Head of caudate nucleus (tissue), 42 donors: ENCODE measurements around the gene PPFIBP2.
A peak's percentile ranks its signal among the peaks of the same experiment; 100 is the strongest.

Experiments used
- DNase-seq, 42 donors: peaks; one replicate each; pipeline versions ENCODE4 v3.0.0 to v3.0.0-alpha.2; 2020 to 2021; ENCODE audit warnings: mixed read lengths in 7 of 42
- intact Hi-C: fragments of 100-400 bp; cut with DNase I; formaldehyde crosslinking; loops from one replicate; pipeline ENCODE4 v1.15.0; 2022

Gene PPFIBP2

GRCh38 chr11:7586376-7586775 is 72.6 kb downstream of the PPFIBP2 start:
- intact Hi-C loops = no loop called here
- DNase-seq = no peak

- peak in 3 of 42 donors; percentile 49 to 75 (median 51) for DNase-seq
- intact Hi-C loops = no loop called here
Observed at GRCh38 chr11:7587712-7588111, 73.9 kb downstream of the PPFIBP2 start.

GRCh38 chr11:7589861-7590260 is 76.1 kb downstream of the PPFIBP2 start:
- intact Hi-C loops = no loop called here
- DNase-seq = no peak

GRCh38 chr11:7590529-7590928 is 76.7 kb downstream of the PPFIBP2 start:
- no peak for DNase-seq
- intact Hi-C loops = no loop called here

DNA sequence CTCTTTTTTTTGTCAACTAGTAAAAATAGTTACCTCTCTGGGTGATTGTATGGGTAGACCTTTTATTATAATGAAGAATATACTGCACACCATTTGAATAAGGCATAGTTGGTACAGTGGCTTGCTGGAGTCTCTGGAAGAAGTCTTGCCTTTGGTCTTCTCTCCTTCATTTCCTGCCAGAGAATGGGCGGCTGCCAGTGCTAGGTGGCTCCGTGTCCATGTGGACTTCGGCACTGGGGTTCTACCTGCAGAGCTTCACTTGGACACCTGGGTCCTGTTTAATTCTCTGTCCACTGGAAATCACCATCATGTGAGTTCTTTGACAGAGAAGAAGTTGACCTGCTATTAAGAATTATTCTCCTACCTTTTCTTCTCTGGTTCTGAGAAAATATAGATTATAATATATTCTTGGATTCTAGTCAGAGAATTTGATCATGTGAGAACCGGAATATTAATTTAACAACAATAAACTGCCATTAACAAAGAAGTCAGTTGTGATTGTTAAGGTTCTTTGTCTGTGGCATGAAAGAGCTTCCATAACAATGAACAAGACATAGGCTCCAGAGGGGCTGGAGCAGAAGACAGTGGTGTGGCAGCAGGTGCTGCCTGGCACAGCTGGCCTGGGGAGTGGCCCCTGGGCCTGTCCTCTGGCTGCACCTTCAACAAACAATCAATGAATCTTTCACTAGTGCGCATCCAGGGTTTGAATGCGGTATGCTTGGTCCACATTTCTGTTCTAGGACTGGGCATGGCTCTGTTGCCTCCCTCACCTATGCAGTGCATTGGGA is 77.5 kb downstream of the PPFIBP2 start:
- intact Hi-C loops = no loop called here
- DNase-seq = peak in 12 of 42 donors; percentile 28 to 70 (median 50)

DNA sequence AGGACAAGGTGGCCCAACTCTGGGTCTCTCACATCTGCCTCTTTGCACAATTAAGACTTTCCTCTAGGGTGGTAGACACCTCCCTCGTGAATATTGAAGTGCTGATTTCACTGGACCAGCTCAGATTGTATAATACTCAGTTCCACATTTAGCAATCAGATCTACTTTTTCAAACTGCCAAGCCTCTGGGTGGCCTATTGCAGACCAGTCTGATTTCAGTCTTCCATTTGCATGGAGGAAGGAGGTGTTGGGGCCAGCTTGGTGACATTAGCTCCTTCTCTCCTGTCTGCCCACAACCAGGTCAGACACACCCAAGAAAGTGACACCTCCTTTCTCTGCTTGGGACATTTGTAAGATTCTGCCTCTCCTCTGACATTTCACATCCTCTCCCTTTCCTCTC is 78.2 kb downstream of the PPFIBP2 start:
- DNase-seq = no peak
- intact Hi-C loops = no loop called here

DNA sequence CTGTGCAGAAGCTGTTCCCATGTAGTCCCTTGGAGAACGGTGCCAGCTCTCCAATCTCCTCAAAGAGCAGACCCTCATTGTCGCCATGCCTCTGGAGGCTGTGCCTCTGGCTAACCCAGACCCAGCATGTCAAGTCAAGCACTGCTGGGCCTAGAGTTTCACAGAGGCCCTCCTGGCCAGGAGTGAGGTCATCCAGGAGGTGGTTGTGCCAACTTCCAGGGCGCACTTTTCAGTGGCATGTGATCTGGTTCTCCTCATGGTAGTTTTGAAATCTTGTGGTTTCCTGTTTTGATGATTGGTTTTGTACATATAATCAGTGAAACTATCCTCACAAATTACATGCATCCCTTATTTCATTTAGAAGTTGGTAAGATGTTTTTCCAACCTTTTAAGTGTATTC is 78.9 kb downstream of the PPFIBP2 start:
- DNase-seq = no peak
- intact Hi-C loops = no loop called here

- DNase-seq = no peak
- intact Hi-C loops = no loop called here
Observed at GRCh38 chr11:7593481-7593880, 79.7 kb downstream of the PPFIBP2 start.

- intact Hi-C loops = no loop called here
- DNase-seq = no peak
Observed at GRCh38 chr11:7595016-7595866, 81.4 kb downstream of the PPFIBP2 start.

DNA sequence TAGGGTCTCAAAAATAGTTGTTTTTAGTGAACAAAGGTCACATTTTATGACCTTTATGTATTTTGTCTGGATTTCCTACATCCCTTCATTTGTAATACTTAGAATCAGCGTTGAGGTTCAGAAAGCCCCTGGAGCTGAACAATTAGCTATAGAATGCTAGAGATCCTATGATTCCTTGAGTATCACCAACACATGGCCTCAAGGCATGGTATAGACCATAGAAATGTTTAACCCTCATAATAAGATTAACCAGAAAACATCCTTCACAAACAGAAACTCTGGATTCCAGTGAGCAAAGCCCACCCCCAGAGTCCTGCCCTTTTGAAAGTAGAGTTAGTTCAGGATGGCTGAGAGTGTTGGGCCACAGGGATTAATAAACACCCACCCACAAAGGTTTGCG is 82.2 kb downstream of the PPFIBP2 start:
- intact Hi-C loops = no loop called here
- DNase-seq = no peak

DNA sequence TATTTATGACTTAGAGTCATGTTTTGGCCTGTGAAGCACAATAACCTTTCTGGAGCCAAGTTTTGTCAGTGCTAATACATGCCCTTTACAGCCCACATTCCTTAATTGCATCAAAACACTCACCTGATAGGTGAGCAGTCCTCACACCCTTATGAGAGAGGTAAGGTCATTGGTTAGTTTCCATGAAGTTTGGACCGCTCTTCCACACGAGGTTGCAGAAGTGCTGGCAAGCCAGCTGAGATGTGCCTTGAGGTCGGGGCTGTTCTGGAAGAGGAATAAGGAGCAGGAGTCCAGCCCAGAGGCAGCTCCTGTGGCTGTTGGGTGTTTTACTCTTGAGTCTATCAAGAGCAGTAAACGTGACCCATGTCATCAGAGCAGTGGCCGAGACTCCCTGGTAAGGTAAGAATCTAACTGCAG is 83.2 kb downstream of the PPFIBP2 start:
- intact Hi-C loops = no loop called here
- DNase-seq = no peak

DNA sequence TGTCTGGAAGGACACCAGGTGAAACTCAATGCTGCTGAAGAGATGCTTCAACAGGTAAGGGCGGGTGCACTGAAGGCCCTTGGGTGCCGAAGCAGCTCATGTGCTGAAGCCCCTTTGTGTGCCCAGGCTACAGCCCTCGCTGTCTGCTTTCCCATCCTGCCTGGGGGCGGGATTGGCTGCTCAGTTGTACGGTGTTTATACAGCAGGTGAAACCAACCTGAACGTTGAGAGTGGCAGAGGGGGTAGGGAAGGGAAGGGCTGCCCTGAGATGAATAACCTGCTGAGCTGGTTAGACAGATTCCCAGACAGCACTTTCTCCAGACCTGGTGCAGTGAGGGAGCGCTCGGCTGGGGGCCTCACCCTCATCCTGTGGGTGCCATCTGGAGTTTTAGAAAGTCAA is 83.8 kb downstream of the PPFIBP2 start:
- intact Hi-C loops = no loop called here
- no peak for DNase-seq

GRCh38 chr11:7599209-7599608 is 85.4 kb downstream of the PPFIBP2 start:
- intact Hi-C loops = no loop called here
- no peak for DNase-seq

DNA sequence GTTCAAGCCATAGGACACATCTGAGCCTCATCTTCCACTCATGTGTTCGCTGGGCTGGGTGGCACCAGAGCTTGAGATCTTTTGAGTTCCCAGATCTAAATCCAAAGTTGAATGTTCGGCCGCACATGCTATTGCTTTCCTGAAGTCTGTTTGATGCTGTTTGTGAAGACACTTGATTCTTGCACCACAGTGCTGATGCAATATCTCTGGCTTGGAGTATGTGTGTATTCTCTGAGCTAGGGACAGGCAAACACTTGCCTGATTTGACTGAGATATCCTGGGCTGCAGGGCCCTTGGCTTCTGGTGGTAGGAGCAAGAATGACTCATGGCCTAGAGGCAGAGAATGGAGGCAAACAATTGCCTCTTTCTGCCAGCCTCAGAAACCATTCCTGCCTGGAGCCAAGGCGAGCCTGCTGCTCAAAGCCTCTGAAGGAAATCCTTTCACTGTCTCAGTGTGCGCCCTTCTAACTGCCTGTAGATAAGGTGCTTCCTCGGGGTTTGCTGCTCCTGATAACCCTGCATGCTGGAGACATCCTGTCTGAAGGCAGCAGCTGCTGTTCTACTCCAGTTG is 86.5 kb downstream of the PPFIBP2 start:
- intact Hi-C loops = no loop called here
- peak in 36 of 42 donors; percentile 25 to 86 (median 62) for DNase-seq

- no peak for DNase-seq
Observed at GRCh38 chr11:7603031-7603781, 89.4 kb downstream of the PPFIBP2 start.

DNA sequence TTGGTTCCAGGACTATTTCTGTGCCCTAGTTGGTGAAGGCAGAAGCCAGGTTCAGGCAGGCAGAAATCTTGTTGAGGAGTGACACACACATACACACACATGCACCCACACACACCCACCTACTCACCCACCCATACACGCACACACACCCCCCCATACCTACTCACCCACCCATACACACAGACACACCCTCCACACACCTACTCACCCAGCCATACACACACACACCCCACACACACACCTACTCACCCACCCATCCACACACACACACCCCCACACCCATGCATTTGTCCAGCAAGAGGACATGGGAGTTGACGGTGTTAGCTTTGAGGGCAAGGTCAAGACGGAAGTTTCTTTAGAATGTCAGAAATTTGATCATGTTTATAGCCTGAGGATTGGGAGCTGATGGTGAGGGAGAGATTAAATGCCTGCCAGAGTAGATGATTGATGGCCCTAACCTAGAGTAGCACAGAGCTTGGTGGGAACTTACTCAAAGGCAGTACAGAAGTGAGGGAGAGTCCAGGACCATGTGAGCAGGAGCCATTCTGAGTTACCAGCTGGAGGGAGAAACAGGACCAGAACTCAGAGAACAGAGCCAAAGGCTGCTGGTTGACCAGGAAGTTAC is 90.6 kb downstream of the PPFIBP2 start:
- no peak for DNase-seq
- intact Hi-C loops = no loop called here

More at GRCh38 chr11:7603031-7603781, 89.4 kb downstream of the PPFIBP2 start:
- intact Hi-C loops = no loop called here

- intact Hi-C loops = no loop called here
- no peak for DNase-seq
Observed at GRCh38 chr11:7605186-7605943, 91.6 kb downstream of the PPFIBP2 start.

DNA sequence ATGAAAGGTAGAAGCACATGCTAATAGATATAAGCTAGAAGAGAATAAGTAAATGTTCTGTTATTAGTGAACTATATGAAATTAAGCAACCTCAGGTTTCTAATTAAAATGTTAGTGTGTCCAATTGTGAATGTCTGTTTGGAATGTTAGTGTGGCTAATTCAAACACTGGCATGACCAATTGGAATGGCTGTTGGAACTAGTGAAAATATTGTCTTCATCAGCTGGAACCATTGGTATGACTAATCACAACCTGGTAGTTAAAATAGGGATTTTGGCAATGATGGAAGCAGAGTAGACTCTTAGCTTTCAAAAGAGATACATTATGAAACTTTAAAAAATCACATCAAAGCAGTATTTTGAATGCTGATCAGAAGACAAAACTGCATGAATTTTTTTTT is 92.7 kb downstream of the PPFIBP2 start:
- no peak for DNase-seq
- intact Hi-C loops = no loop called here
